OCI-LY1 (cell line): ENCODE measurements around the gene EFCAB5.
A peak's percentile ranks its signal among the peaks of the same experiment; 100 is the strongest.
"Not testable (repeated sequence)": the region's sequence is repeated elsewhere in the genome, so short reads cannot be mapped to it uniquely, and the experiment has no call there.

Experiments used
- H2AFZ ChIP-seq: fragments of 200-600 bp; sonication (generic), shearing (Covaris generic); 2 replicates; pipeline ENCODE4 v1.6.0; 2014; ENCODE audit warnings: antibody characterized with exemption, mild to moderate bottlenecking, low read length
- H3F3A ChIP-seq: fragments of 200-600 bp; sonication (generic), shearing (Covaris generic); 2 replicates; pipeline ENCODE4 v1.6.0; 2014; ENCODE audit warnings: mild to moderate bottlenecking, antibody characterized with exemption, low read length, moderate library complexity; ENCODE audit not compliant: insufficient read depth
- H3K27ac ChIP-seq: fragments of 200-600 bp; sonication (generic); 2 replicates; pipeline ENCODE4 v1.5.1; 2014; ENCODE audit warnings: low read length, mixed run types, mild to moderate bottlenecking, low read depth; ENCODE audit not compliant: poor library complexity, severe bottlenecking
- H3K27me3 ChIP-seq: fragments of 200-600 bp; sonication (generic); 2 replicates; pipeline ENCODE4 v1.6.0; 2014; ENCODE audit warnings: antibody characterized with exemption, mild to moderate bottlenecking, low read length, moderate library complexity; ENCODE audit not compliant: insufficient read depth
- H3K36me3 ChIP-seq: fragments of 200-600 bp; sonication (generic); 2 replicates; pipeline ENCODE4 v1.6.1; 2014; ENCODE audit warnings: mild to moderate bottlenecking, antibody characterized with exemption, low read length, moderate library complexity, mixed read lengths; ENCODE audit not compliant: insufficient read depth
- H3K4me1 ChIP-seq: fragments of 200-600 bp; sonication (generic); 2 replicates; pipeline ENCODE4 v1.5.1; 2014; ENCODE audit warnings: mild to moderate bottlenecking, low read length, moderate library complexity; ENCODE audit not compliant: insufficient read depth, severe bottlenecking
- H3K4me2 ChIP-seq: fragments of 200-600 bp; sonication (generic), shearing (Covaris generic); 2 replicates; pipeline ENCODE4 v1.6.1; 2014; ENCODE audit warnings: low read length
- H3K4me3 ChIP-seq: fragments of 200-600 bp; sonication (generic); 2 replicates; pipeline ENCODE4 v1.5.1; 2014; ENCODE audit warnings: low read length, low read depth, mild to moderate bottlenecking, mixed read lengths; ENCODE audit not compliant: poor library complexity, severe bottlenecking
- H3K79me2 ChIP-seq: fragments of 200-600 bp; shearing (Covaris generic); 2 replicates; pipeline ENCODE4 v1.6.1; 2016; ENCODE audit warnings: mixed run types, low read length, mixed read lengths; ENCODE audit not compliant: insufficient read depth
- H3K9ac ChIP-seq: fragments of 200-600 bp; sonication (generic), shearing (Covaris generic); 2 replicates; pipeline ENCODE4 v1.6.1; 2014; ENCODE audit warnings: mild to moderate bottlenecking, low read length, mixed read lengths
- H3K9me2 ChIP-seq: fragments of 200-600 bp; sonication (generic), shearing (Covaris generic); 2 replicates; pipeline ENCODE4 v1.6.1; 2014; ENCODE audit warnings: low read depth, mild to moderate bottlenecking, low read length, mixed read lengths
- H3K9me3 ChIP-seq: fragments of 200-600 bp; shearing (Covaris generic); 2 replicates; pipeline ENCODE4 v1.6.1; 2014; ENCODE audit warnings: low read length, mixed read lengths
- H4K20me1 ChIP-seq: fragments of 200-600 bp; sonication (generic), shearing (Covaris generic); 2 replicates; pipeline ENCODE4 v1.6.0; 2016; ENCODE audit warnings: mild to moderate bottlenecking, low read length; ENCODE audit not compliant: insufficient read depth
- CTCF ChIP-seq: fragments of 200-600 bp; sonication (generic), shearing (Covaris generic); IDR thresholded peaks from 2 replicates; pipeline ENCODE4 v1.5.1; 2017; ENCODE audit warnings: mild to moderate bottlenecking, antibody characterized with exemption, low read length, moderate library complexity, mixed read lengths
- EZH2 ChIP-seq: fragments of 200-600 bp; sonication (generic), shearing (Covaris generic); IDR thresholded peaks from 2 replicates; pipeline ENCODE4 v1.8.0; 2017; ENCODE audit warnings: borderline replicate concordance, mixed run types, mild to moderate bottlenecking, antibody characterized with exemption, low read length, moderate library complexity, mixed read lengths

Gene EFCAB5

GRCh38 chr17:30117675-30118081, 176.2 kb downstream of the EFCAB5 start:
- H3K4me1 ChIP-seq: peaks cover 29% of the 10 kb centered on the region
- H4K20me1 ChIP-seq: no peaks in the 10 kb centered on the region
- no peaks in the 10 kb centered on the region for H3K27me3 ChIP-seq
- peak overlapping the region; percentile 91 for H3K4me2 ChIP-seq
- peak overlapping the region; percentile 76 for H3K27ac ChIP-seq
- H3K9me3 ChIP-seq: no peaks in the 10 kb centered on the region
- H2AFZ ChIP-seq: no peak overlapping the region
- TF ChIP-seq CTCF: no peak
- TF ChIP-seq EZH2: no peak
- H3K36me3 ChIP-seq: peaks cover 32% of the 10 kb centered on the region
- H3K9ac ChIP-seq: peak overlapping the region; percentile 94
- H3K4me3 ChIP-seq: peak overlapping the region; percentile 75
- H3F3A ChIP-seq: peaks cover 7% of the 10 kb centered on the region
- peaks cover 46% of the 10 kb centered on the region for H3K79me2 ChIP-seq
- H3K9me2 ChIP-seq: no peaks in the 10 kb centered on the region

- H3K79me2 ChIP-seq: peaks cover 53% of the 10 kb centered on the region
- H3K27ac ChIP-seq: not testable (repeated sequence)
Observed at GRCh38 chr17:30118635-30119034, 177.2 kb downstream of the EFCAB5 start.

DNA sequence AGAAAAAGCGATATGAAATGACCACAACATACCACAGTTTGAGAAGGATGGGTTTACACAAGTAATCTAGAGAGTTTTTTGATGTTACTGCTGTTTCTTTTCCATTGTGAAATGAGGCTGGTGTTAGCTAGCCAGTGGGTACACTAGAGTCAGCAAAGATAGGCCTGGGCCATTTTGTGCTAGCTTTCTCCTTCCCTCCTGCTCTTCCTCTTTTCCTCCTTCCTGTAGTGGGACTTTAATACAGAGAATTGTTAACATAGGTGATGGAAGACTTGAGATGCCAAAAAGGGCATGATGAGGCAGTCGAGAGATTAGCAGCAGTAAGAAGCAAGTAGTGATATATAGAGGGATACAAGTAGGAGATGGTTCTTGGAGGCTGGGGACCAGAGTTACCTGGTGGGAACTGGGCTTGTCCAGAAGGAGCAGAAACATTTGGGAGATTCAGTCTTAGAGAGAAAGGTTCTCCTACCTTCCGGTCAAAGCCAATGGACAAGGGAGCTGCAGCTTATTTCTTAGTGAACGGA, 182.9 kb downstream of the EFCAB5 start:
- no peaks in the 10 kb centered on the region for H3K9me3 ChIP-seq
- no peak overlapping the region for H2AFZ ChIP-seq
- peaks cover 77% of the 10 kb centered on the region for H3K79me2 ChIP-seq
- peaks cover 4% of the 10 kb centered on the region; the same call in 1 of the 2 replicates for H3F3A ChIP-seq
- H3K9ac ChIP-seq: no peak overlapping the region
- H3K4me3 ChIP-seq: no peak overlapping the region
- no peak for TF ChIP-seq CTCF
- TF ChIP-seq EZH2: no peak
- no peaks in the 10 kb centered on the region for H3K27me3 ChIP-seq
- peaks cover 75% of the 10 kb centered on the region for H3K36me3 ChIP-seq
- no peak overlapping the region for H3K27ac ChIP-seq
- H4K20me1 ChIP-seq: 0 out of 2 replicates have a peak, but pooled peaks cover 2% of the 10 kb centered on the region
- no peak overlapping the region for H3K4me2 ChIP-seq
- H3K4me1 ChIP-seq: peaks cover 14% of the 10 kb centered on the region
- no peaks in the 10 kb centered on the region for H3K9me2 ChIP-seq

More at GRCh38 chr17:30118635-30119034, 177.2 kb downstream of the EFCAB5 start:
- H4K20me1 ChIP-seq, H3F3A ChIP-seq, H3K27me3 ChIP-seq, H3K9me2 ChIP-seq, H3K9me3 ChIP-seq, H2AFZ ChIP-seq: not testable (repeated sequence)
- H3K36me3 ChIP-seq: peaks cover 34% of the 10 kb centered on the region
- H3K4me2 ChIP-seq: peak overlapping the region; percentile 91
- peak overlapping the region; percentile 94 for H3K9ac ChIP-seq
- H3K4me3 ChIP-seq: peak overlapping the region; percentile 75
- peaks cover 29% of the 10 kb centered on the region for H3K4me1 ChIP-seq

GRCh38 chr17:30130121-30130520, 188.7 kb downstream of the EFCAB5 start:
- peaks cover 47% of the 10 kb centered on the region for H3K79me2 ChIP-seq
- H3K4me2 ChIP-seq: no peak overlapping the region
- H3K27me3 ChIP-seq: no peaks in the 10 kb centered on the region
- no peak overlapping the region for H3K27ac ChIP-seq
- no peaks in the 10 kb centered on the region for H3K9me3 ChIP-seq
- H3K36me3 ChIP-seq: peaks cover 85% of the 10 kb centered on the region
- TF ChIP-seq EZH2: no peak
- TF ChIP-seq CTCF: no peak
- no peak overlapping the region for H2AFZ ChIP-seq
- H3K4me1 ChIP-seq: no peaks in the 10 kb centered on the region
- no peak overlapping the region for H3K4me3 ChIP-seq
- H3K9ac ChIP-seq: no peak overlapping the region
- H4K20me1 ChIP-seq: 0 out of 2 replicates have a peak, but pooled peaks cover 2% of the 10 kb centered on the region
- H3K9me2 ChIP-seq: no peaks in the 10 kb centered on the region
- H3F3A ChIP-seq: no peaks in the 10 kb centered on the region
